Heart left ventricle (tissue), 13 donors: Measurements from ENCODE around the gene CTSW.

Source experiments
- POLR2A ChIP-seq, 2 donors: fragments of 450-650 bp; IDR thresholded peaks; one replicate each; pipeline ENCODE4 v1.6.1; 2017; ENCODE audit warnings: antibody characterized with exemption in 2 of 2, mild to moderate bottlenecking in 2 of 2, moderate library complexity in 2 of 2
- TF ChIP-seq, protein P1 (sequence below), 12 donors: fragments of 200-600 bp; sonication (generic) in 4 of 12; IDR thresholded peaks; one replicate each; pipeline versions ENCODE4 v1.5.0 to v1.8.0; 2018 to 2022; ENCODE audit warnings: antibody characterized with exemption in 12 of 12, mild to moderate bottlenecking in 5 of 12
- donor health status: ischemic (EF 13 %, LVEDD 7.1; RV severe dilation, severe dysfunction).
- donor health status: DM: no; HTN: yes; CAD: no.
- donor health status: DM: no; HTN: no; CAD: no.
- donor health status: ischemic (EF 25% LVEDD 6.9; RV normal size, moderate dysfunction).
- donor health status: ischemic (EF 25% LVEDD 5.7; RV mildly dilated, moderate dysfunction).
- donor health status: ischemic (EF 35%, LVEDD 5.7; RV mildly dilated, moderate dysfunction).
- donor health status: nonischemic (EF 11% LVEDD 7.7; RV severe dilation, severe dysfunction).
- donor health status: DM: yes; HTN: yes; CAD: no.
- donor health status: PGD.
- donor health status: ischemic (EF 29% LVEDD 5.4; RV normal size, mild dysfunction).
- donor health status: nonischemic (EF 23%, LVEDD 6.1; RV moderate dilation, normal function).

GRCh38 chr11:65853246-65853979, 26.2 kb upstream of the CTSW start:
- TF ChIP-seq, protein P1, sequence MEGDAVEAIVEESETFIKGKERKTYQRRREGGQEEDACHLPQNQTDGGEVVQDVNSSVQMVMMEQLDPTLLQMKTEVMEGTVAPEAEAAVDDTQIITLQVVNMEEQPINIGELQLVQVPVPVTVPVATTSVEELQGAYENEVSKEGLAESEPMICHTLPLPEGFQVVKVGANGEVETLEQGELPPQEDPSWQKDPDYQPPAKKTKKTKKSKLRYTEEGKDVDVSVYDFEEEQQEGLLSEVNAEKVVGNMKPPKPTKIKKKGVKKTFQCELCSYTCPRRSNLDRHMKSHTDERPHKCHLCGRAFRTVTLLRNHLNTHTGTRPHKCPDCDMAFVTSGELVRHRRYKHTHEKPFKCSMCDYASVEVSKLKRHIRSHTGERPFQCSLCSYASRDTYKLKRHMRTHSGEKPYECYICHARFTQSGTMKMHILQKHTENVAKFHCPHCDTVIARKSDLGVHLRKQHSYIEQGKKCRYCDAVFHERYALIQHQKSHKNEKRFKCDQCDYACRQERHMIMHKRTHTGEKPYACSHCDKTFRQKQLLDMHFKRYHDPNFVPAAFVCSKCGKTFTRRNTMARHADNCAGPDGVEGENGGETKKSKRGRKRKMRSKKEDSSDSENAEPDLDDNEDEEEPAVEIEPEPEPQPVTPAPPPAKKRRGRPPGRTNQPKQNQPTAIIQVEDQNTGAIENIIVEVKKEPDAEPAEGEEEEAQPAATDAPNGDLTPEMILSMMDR (IDR thresholded peaks at IDR 0.05): no peak
- no peak for TF ChIP-seq POLR2A (IDR thresholded peaks at IDR 0.05)
